Bronchial epithelial cell (primary cell): Measurements from ENCODE around the gene FSTL1. TPM values are rescaled to one million over a fixed set of nuclear protein-coding genes. Genes with fewer than 3 reads are reported as not detected.

Experiments used
- DNase-seq: peaks from one replicate; pipeline ENCODE4 v3.0.0-alpha.2; 2010; ENCODE audit warnings: low read depth
- FAIRE-seq: peaks from 2 replicates; lab custom pipeline; 2011; peaks lifted over from hg19 to GRCh38; lab: Jason Lieb, UNC
- H3K27me3 ChIP-seq: 2 replicates; pipeline ENCODE4 v1.5.1; 2011; ENCODE audit warnings: low read length; ENCODE audit not compliant: control insufficient read depth, insufficient read depth
- H3K36me3 ChIP-seq: 2 replicates; pipeline ENCODE4 v1.5.1; 2011; ENCODE audit warnings: low read length; ENCODE audit not compliant: control insufficient read depth, insufficient read depth
- H3K4me3 ChIP-seq: 2 replicates; pipeline ENCODE4 v1.5.1; 2011; ENCODE audit warnings: mild to moderate bottlenecking, low read depth, low read length, control low read depth
- total RNA-seq: library from RNA; depleted of rRNA; stranded (reverse); fragments of >200 nt; gene quantifications from 2 replicates; pipeline ENCODE4 v1.2.1, GENCODE V29; 2014
- TF ChIP-seq, protein P1 (sequence below): IDR thresholded peaks from 2 replicates; pipeline ENCODE4 v1.5.1; 2011; ENCODE audit warnings: mild to moderate bottlenecking, moderate library complexity, low read length, control low read depth, inconsistent platforms; ENCODE audit not compliant: insufficient read depth, severe bottlenecking

The FSTL1 gene
- total RNA-seq, 1 donor from 2014 or later, result 45.3 TPM

DNA sequence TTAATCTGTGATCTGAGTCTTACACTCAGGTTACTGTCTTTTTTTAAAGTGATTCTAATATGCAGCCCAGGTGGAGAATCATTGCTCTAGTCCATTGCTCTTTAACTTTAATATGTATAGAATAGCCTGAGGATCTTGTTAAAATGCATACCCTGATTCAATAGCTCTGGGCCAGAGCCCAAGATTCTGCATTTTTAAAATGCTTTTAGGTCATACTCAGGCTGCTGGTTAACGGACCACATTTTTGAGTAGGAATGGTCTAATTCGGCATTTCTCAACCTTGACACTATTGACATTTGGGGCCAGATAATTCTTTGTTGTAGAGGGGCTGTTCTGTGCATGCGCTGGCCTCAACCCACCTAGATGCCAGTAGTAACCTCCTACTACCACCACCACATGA, 20.9 kb upstream of the FSTL1 start:
- H3K4me3 ChIP-seq, result no peak overlapping the region
- H3K27me3 ChIP-seq, result no peaks in the 10 kb centered on the region
- DNase-seq (no peak), FAIRE-seq (no peak)
- no peaks in the 10 kb centered on the region for H3K36me3 ChIP-seq
- TF ChIP-seq, protein P1, sequence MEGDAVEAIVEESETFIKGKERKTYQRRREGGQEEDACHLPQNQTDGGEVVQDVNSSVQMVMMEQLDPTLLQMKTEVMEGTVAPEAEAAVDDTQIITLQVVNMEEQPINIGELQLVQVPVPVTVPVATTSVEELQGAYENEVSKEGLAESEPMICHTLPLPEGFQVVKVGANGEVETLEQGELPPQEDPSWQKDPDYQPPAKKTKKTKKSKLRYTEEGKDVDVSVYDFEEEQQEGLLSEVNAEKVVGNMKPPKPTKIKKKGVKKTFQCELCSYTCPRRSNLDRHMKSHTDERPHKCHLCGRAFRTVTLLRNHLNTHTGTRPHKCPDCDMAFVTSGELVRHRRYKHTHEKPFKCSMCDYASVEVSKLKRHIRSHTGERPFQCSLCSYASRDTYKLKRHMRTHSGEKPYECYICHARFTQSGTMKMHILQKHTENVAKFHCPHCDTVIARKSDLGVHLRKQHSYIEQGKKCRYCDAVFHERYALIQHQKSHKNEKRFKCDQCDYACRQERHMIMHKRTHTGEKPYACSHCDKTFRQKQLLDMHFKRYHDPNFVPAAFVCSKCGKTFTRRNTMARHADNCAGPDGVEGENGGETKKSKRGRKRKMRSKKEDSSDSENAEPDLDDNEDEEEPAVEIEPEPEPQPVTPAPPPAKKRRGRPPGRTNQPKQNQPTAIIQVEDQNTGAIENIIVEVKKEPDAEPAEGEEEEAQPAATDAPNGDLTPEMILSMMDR, result no peak

DNA sequence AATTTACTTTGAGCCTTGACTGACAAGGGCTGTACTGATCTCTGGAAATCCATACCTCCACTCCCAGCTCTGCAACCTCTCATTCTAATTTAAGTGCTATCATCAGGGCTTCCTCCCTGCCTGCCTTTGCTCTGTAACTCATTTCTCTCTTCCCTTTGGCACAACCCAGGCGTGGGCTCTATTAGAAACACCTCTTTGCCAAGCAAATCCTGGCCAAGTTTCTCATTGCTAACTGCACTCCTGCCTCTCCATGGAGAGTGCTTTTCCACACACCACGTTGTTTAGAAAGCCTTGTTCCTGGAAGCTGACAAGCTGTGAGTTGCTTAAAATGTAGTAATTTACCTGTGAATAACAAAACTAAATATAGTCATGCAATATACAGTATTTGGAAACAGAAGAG, 20.1 kb upstream of the FSTL1 start:
- DNase-seq (peak; percentile 18), FAIRE-seq (no peak)
- no peaks in the 10 kb centered on the region for H3K36me3 ChIP-seq
- no peaks in the 10 kb centered on the region for H3K27me3 ChIP-seq
- H3K4me3 ChIP-seq, result no peak overlapping the region
- TF ChIP-seq, protein P1, result no peak

DNA sequence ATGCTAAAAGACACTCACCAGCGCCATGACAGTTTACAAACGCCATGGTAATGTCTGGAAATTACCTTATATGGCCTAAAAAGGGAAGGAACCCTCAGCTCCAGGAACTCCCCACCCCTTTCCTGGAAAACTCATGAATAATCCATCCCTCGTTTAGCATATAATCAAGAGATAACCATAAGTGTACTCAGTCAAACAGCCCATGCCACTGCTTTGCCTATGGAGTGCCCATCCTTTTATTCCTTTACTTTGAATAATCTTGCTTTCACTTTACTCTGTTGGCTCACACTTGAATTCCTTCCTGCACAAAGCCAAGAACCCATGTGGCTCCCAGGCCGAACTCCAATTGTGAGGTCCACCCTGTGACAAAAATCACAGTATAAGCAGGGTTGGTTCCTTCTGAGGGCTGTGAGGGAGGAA, 19.1 kb upstream of the FSTL1 start:
- TF ChIP-seq, protein P1, result no peak
- DNase-seq, result no peak

DNA sequence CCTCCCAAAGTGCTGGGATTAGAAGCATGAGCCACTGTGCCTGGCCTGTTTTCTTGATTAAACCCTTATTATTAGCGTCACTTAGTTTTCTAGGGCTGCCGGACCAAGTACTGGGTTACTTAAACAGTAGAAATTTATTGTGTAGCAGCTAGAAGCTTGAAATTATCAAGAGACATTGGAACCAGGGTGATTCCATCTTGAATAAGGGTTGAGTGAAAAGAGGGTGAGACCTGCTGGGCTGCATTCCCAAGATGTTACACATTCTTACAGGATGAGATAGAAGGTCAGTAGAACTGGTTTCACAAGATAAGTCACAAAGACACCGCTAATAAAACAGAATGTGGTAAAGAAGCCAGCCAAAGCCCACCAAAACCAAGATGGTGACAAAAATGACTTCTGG, 18.6 kb upstream of the FSTL1 start:
- DNase-seq (peak; percentile 95), FAIRE-seq (no peak)
- TF ChIP-seq, protein P1, result no peak
- no peak overlapping the region for H3K4me3 ChIP-seq
- H3K27me3 ChIP-seq, result no peaks in the 10 kb centered on the region
- H3K36me3 ChIP-seq, result no peaks in the 10 kb centered on the region

More for the DNA sequence above, 19.1 kb upstream of the FSTL1 start:
- H3K36me3 ChIP-seq, result no peaks in the 10 kb centered on the region
- no peak overlapping the region for H3K4me3 ChIP-seq
- no peak for FAIRE-seq
- H3K27me3 ChIP-seq, result no peaks in the 10 kb centered on the region

DNA sequence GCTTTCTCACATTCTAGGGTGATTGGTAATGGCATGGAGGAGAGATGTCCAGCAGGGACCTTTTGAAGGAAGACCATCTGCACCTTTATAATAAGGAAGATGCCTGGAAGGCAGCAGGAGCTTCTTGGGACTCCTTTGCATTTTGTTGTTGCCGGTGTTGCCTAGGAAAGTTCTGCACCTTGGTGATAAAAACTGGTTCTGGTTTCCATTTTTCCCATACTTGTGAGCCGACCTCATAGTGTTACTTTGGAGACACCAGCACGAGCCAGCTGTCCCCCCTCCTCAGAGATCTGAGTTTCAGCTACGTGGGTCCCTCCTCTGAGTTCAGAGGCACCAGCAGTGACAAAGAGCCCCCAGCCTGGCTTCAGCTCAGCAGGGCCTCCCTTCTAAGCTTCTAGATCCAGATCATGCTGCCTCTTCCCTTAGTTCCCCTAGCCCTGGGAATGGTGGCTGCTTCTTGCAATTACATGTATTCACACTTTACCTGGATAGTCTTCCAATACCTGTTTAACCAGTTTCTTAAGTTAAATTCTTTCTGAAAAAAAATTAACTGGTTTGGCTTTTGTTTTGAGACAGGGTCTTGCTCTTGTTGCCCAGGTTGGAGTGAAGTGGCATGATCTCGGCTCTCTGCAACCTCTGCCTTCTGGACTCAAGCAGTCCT, 18.0 kb upstream of the FSTL1 start:
- no peak overlapping the region for H3K4me3 ChIP-seq
- H3K27me3 ChIP-seq, result no peaks in the 10 kb centered on the region
- FAIRE-seq, result no peak
- H3K36me3 ChIP-seq, result no peaks in the 10 kb centered on the region
- peak; percentile 9 for DNase-seq
- TF ChIP-seq, protein P1, result no peak

DNA sequence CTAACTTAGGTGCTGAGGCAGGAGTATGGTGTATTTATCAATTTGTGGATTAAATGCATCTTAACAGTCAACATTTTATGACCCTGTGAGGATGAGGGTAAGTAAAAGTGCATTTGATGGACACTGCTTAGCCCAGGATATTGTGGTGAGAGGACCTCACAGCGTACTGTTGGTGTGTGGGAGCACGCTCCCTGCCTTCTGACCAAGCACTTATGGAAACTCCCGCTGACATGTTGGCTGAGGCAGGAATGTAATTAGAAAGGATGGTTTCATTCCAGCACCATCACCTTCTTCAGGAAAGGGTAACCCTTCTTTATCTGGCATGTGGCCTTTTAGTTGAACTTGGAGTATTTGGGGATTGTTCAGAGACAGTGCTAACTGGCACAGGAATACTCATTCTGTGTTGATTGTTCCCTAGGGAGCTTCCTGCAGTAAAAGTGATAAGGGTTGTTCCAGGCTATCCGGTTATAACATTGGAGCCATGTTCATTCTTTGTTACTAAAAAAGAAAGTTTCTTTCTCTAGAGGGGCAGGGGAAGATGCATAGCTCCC, 11.7 kb upstream of the FSTL1 start:
- FAIRE-seq, result peak; percentile 7

More for the DNA sequence above, 11.7 kb upstream of the FSTL1 start:
- DNase-seq, result no peak
- Histone ChIP-seq H3K4me3 (no peak overlapping the region), H3K27me3 (no peaks in the 10 kb centered on the region), H3K36me3 (no peaks in the 10 kb centered on the region)
- TF ChIP-seq, protein P1, result no peak
